H1 (cell line): Measurements from ENCODE around the gene WDR90. TPM values are rescaled to one million over a fixed set of nuclear protein-coding genes. Genes with fewer than 3 reads are reported as not detected.

Experiments used
- CTCF ChIA-PET: fragments of 300-600 bp; sonication (Branson Sonifier 250); formaldehyde crosslinking; loops from one replicate; lab custom pipeline; 2021; ENCODE audit not compliant: partially characterized antibody; lab: Charles Lee
- POLR2A ChIA-PET: fragments of 300-600 bp; sonication (Branson Sonifier 250); formaldehyde crosslinking; loops from one replicate; lab custom pipeline; 2021; ENCODE audit warnings: inconsistent platforms; ENCODE audit not compliant: partially characterized antibody; lab: Charles Lee
- DNase-seq, 2 experiments: peaks; one replicate each; pipeline versions ENCODE4 v3.0.0 to v3.0.0-alpha.2; 2010 to 2022; ENCODE audit warnings: low spot score in 2 of 2, low read depth in 1 of 2, mixed read lengths in 1 of 2
- FAIRE-seq: peaks from 2 replicates; lab custom pipeline; 2011; peaks lifted over from hg19 to GRCh38; lab: Jason Lieb, UNC
- H2AFZ ChIP-seq: 2 replicates; pipeline ENCODE4 v1.8.1; 2012; ENCODE audit warnings: low read length, inconsistent platforms
- H2AK5ac ChIP-seq: 2 replicates; pipeline ENCODE4 v1.6.1; 2013; ENCODE audit warnings: low read depth, low read length
- H2BK120ac ChIP-seq: replicated peaks from 2 replicates; pipeline ENCODE3; 2013; ENCODE audit warnings: low read depth, low read length, inconsistent platforms
- H2BK12ac ChIP-seq: 2 replicates; pipeline ENCODE4 v1.6.1; 2013; ENCODE audit warnings: low read depth, low read length
- H2BK15ac ChIP-seq: 2 replicates; pipeline ENCODE4 v1.6.1; 2013; ENCODE audit warnings: low read length
- H2BK20ac ChIP-seq: 2 replicates; pipeline ENCODE4 v1.6.1; 2013; ENCODE audit warnings: low read length
- H2BK5ac ChIP-seq: 2 replicates; pipeline ENCODE4 v1.6.1; 2013; ENCODE audit warnings: low read depth, low read length
- H3K14ac ChIP-seq: 2 replicates; pipeline ENCODE4 v1.6.1; 2013; ENCODE audit warnings: inconsistent platforms; ENCODE audit not compliant: insufficient read length
- H3K18ac ChIP-seq: 2 replicates; pipeline ENCODE4 v1.6.1; 2013; ENCODE audit warnings: low read length; ENCODE audit errors: extremely low read depth
- H3K23ac ChIP-seq: 2 replicates; pipeline ENCODE4 v1.6.1; 2013; ENCODE audit warnings: inconsistent platforms; ENCODE audit not compliant: insufficient read length
- H3K23me2 ChIP-seq: 2 replicates; pipeline ENCODE4 v1.6.1; 2013; ENCODE audit warnings: low read depth, low read length
- H3K27ac ChIP-seq: 2 replicates; pipeline ENCODE4 v1.6.1; 2011; ENCODE audit warnings: low read depth, low read length, inconsistent platforms
- H3K27me3 ChIP-seq, 4 experiments: replicated peaks in 1 of 4; 1 replicate in 1 of 4; 2 replicates in 3 of 4; pipeline versions ENCODE4 v1.6.1 to v1.8.1; 2011 to 2013; ENCODE audit warnings: low read length in 3 of 4, mild to moderate bottlenecking in 3 of 4, inconsistent platforms in 2 of 4, mixed read lengths in 2 of 4, moderate library complexity in 1 of 4; ENCODE audit not compliant: control insufficient read depth in 3 of 4, insufficient read depth in 3 of 4; ENCODE audit errors: extremely low read depth in 1 of 4
- H3K36me3 ChIP-seq, 4 experiments: 2 replicates each; pipeline versions ENCODE4 v1.6.1 to v1.8.1; 2011 to 2013; ENCODE audit warnings: mild to moderate bottlenecking in 4 of 4, low read length in 3 of 4, moderate library complexity in 2 of 4, control low read depth in 1 of 4, inconsistent platforms in 1 of 4; ENCODE audit not compliant: insufficient read depth in 4 of 4, control insufficient read depth in 2 of 4
- H3K4ac ChIP-seq: replicated peaks from 2 replicates; pipeline ENCODE3; 2013; ENCODE audit warnings: low read length, low read depth, mixed read lengths, inconsistent platforms; ENCODE audit not compliant: insufficient read length
- H3K4me1 ChIP-seq, 4 experiments: replicated peaks in 1 of 4; 1 replicate in 1 of 4; 2 replicates in 3 of 4; pipeline versions ENCODE4 v1.6.1 to v1.8.1; 2011 to 2013; ENCODE audit warnings: low read length in 3 of 4, inconsistent platforms in 2 of 4, mixed read lengths in 1 of 4; ENCODE audit not compliant: insufficient read depth in 4 of 4, control insufficient read depth in 3 of 4
- H3K4me2 ChIP-seq, 2 experiments: 2 replicates each; pipeline versions ENCODE4 v1.6.1 to v1.8.1; 2011 to 2013; ENCODE audit warnings: low read depth in 2 of 2, low read length in 2 of 2, control low read depth in 1 of 2, inconsistent platforms in 1 of 2, mild to moderate bottlenecking in 1 of 2; ENCODE audit not compliant: insufficient read depth in 1 of 2
- H3K4me3 ChIP-seq, 4 experiments: fragments of 200-600, 300-600 bp in 1 of 4; sonication (generic), shearing (Covaris generic), sonication (Bioruptor Twin) in 1 of 4; 2 replicates each; pipeline versions ENCODE4 v1.5.1 to v1.8.1; 2011 to 2016; ENCODE audit warnings: low read length in 4 of 4, low read depth in 3 of 4, control low read depth in 2 of 4, inconsistent platforms in 2 of 4, mild to moderate bottlenecking in 2 of 4, mixed read lengths in 1 of 4, moderate library complexity in 1 of 4; ENCODE audit not compliant: insufficient read depth in 2 of 4; ENCODE audit errors: extremely low read depth in 1 of 4
- H3K56ac ChIP-seq: replicated peaks from 2 replicates; pipeline ENCODE3; 2013; ENCODE audit warnings: low read depth, mild to moderate bottlenecking, mixed read lengths, low read length, inconsistent platforms; ENCODE audit not compliant: insufficient read length
- H3K79me1 ChIP-seq: 2 replicates; pipeline ENCODE4 v1.6.1; 2013; ENCODE audit warnings: low read depth, low read length, control low read depth
- H3K79me2 ChIP-seq, 2 experiments: 2 replicates each; pipeline versions ENCODE4 v1.6.1 to v1.8.1; 2012 to 2013; ENCODE audit warnings: low read length in 2 of 2, mild to moderate bottlenecking in 2 of 2, inconsistent platforms in 1 of 2; ENCODE audit not compliant: insufficient read depth in 2 of 2, control insufficient read depth in 1 of 2
- H3K9ac ChIP-seq, 4 experiments: replicated peaks in 1 of 4; 1 replicate in 1 of 4; 2 replicates in 3 of 4; pipeline versions ENCODE4 v1.6.1 to v1.8.1; 2011 to 2013; ENCODE audit warnings: low read depth in 3 of 4, low read length in 3 of 4, control low read depth in 2 of 4, mild to moderate bottlenecking in 2 of 4, moderate library complexity in 2 of 4, inconsistent platforms in 1 of 4; ENCODE audit errors: extremely low read depth in 1 of 4
- H3K9me3 ChIP-seq, 2 experiments: 2 replicates each; pipeline versions ENCODE4 v1.6.1 to v1.8.1; 2012 to 2013; ENCODE audit warnings: mild to moderate bottlenecking in 2 of 2, moderate library complexity in 2 of 2, control low read depth in 1 of 2, inconsistent platforms in 1 of 2, low read depth in 1 of 2, low read length in 1 of 2, mixed read lengths in 1 of 2; ENCODE audit not compliant: insufficient read depth in 2 of 2
- H4K20me1 ChIP-seq, 2 experiments: replicated peaks in 1 of 2; 2 replicates each; pipeline versions ENCODE3 to v1.8.1; 2011 to 2013; ENCODE audit warnings: inconsistent platforms in 2 of 2, low read length in 2 of 2, mild to moderate bottlenecking in 1 of 2; ENCODE audit not compliant: insufficient read depth in 2 of 2, control insufficient read depth in 1 of 2
- H4K5ac ChIP-seq: 2 replicates; pipeline ENCODE4 v1.6.1; 2013; ENCODE audit warnings: low read length, low read depth, mixed read lengths, inconsistent platforms; ENCODE audit not compliant: insufficient read length
- H4K8ac ChIP-seq: 2 replicates; pipeline ENCODE4 v1.8.0; 2013; ENCODE audit warnings: mild to moderate bottlenecking, moderate library complexity, low read length, inconsistent platforms; ENCODE audit not compliant: insufficient read depth; ENCODE audit errors: extremely low read depth
- H4K91ac ChIP-seq: replicated peaks from 2 replicates; pipeline ENCODE3; 2013; ENCODE audit warnings: low read length, mixed read lengths, inconsistent platforms; ENCODE audit not compliant: insufficient read length
- BRCA1 ChIP-seq: IDR thresholded peaks from 2 replicates; pipeline ENCODE4 v1.6.1; 2012; ENCODE audit warnings: low read depth, low read length, improper control_type of control experiment
- CREB1 ChIP-seq: IDR thresholded peaks from 2 replicates; pipeline ENCODE4 v1.6.1; 2012; ENCODE audit warnings: inconsistent platforms
- GABPA ChIP-seq: IDR thresholded peaks from 2 replicates; pipeline ENCODE4 v1.6.1; 2011; ENCODE audit warnings: mild to moderate bottlenecking, low read length, moderate library complexity, borderline replicate concordance; ENCODE audit not compliant: insufficient read depth
- GTF2F1 ChIP-seq: IDR thresholded peaks from 2 replicates; pipeline ENCODE4 v1.6.1; 2012; ENCODE audit warnings: low read depth, low read length, improper control_type of control experiment, borderline replicate concordance
- HDAC2 ChIP-seq, 2 experiments: fragments of 300-600 bp in 1 of 2; sonication (generic) in 1 of 2; IDR thresholded peaks; 2 replicates each; pipeline ENCODE4 v1.6.1; 2011 to 2012; ENCODE audit warnings: low read depth in 2 of 2, low read length in 2 of 2, mild to moderate bottlenecking in 2 of 2, moderate library complexity in 2 of 2, borderline replicate concordance in 1 of 2, inconsistent platforms in 1 of 2
- RAD21 ChIP-seq, 2 experiments: IDR thresholded peaks in 1 of 2; conservative IDR thresholded peaks in 1 of 2; 2 replicates each; pipeline ENCODE4 v1.6.1; 2011; ENCODE audit warnings: low read depth in 2 of 2, low read length in 2 of 2, improper control_type of control experiment in 1 of 2, inconsistent platforms in 1 of 2, mild to moderate bottlenecking in 1 of 2, moderate library complexity in 1 of 2
- SP1 ChIP-seq: IDR thresholded peaks from 2 replicates; pipeline ENCODE4 v1.6.1; 2011; ENCODE audit warnings: low read depth, low read length
- SUZ12 ChIP-seq: fragments of 200-600 bp; sonication (generic); IDR thresholded peaks from 2 replicates; pipeline ENCODE4 v1.6.1; 2012; ENCODE audit warnings: mild to moderate bottlenecking, inconsistent platforms, low read length, moderate library complexity, mixed read lengths
- TAF1 ChIP-seq: IDR thresholded peaks from 2 replicates; pipeline ENCODE4 v1.6.1; 2011; ENCODE audit warnings: mild to moderate bottlenecking, low read depth, low read length
- TBP ChIP-seq: IDR thresholded peaks from 2 replicates; pipeline ENCODE4 v1.6.1; 2011; ENCODE audit warnings: low read depth, low read length, improper control_type of control experiment
- WGBS, 2 experiments: shearing (Covaris generic) in 1 of 2; methylation state at CpG; one replicate each; pipeline versions ENCODE4 v1.1.6 to v1.1.7; 2013 to 2015; ENCODE audit warnings: low lambda C conversion rate in 2 of 2, mixed read lengths in 2 of 2, inconsistent platforms in 1 of 2, low coverage in 1 of 2, missing lambda C conversion rate in 1 of 2; ENCODE audit not compliant: insufficient replicate concordance in 2 of 2, insufficient coverage in 1 of 2, insufficient read length in 1 of 2; ENCODE audit errors: extremely low coverage in 1 of 2, missing lambda C conversion rate in 1 of 2; 5-methylcytosine and 5-hydroxymethylcytosine counted together
- polyA plus RNA-seq, 7 experiments: library from polyadenylated mRNA; depleted of rRNA in 3 of 7; stranded (reverse) in 5 of 7; unstranded in 2 of 7; fragments of >200 nt in 5 of 7; fragments of 200-250 nt in 2 of 7; gene quantifications; 1 replicate in 5 of 7; 2 replicates in 1 of 7; 4 replicates in 1 of 7; pipeline versions ENCODE4 v1.2.1 to v1.2.3, GENCODE V29; 2011 to 2013; ENCODE audit warnings: missing spikeins in 2 of 7, mixed read lengths in 2 of 7
- total RNA-seq: library from RNA; stranded (reverse); fragmentation: NEBNext Ultra II Directional; extraction: Animal tissue kit (Norgen Biotek cat#: 25700); gene quantifications from 2 replicates; pipeline ENCODE4 v1.2.1, GENCODE V29; 2021

The WDR90 gene
- total and polyA plus RNA-seq, 2 of the 8 experiments (the other 6 are each of a cell fraction or from before 2014, with no cell fraction given), result 24.0 to 47.2 TPM

DNA sequence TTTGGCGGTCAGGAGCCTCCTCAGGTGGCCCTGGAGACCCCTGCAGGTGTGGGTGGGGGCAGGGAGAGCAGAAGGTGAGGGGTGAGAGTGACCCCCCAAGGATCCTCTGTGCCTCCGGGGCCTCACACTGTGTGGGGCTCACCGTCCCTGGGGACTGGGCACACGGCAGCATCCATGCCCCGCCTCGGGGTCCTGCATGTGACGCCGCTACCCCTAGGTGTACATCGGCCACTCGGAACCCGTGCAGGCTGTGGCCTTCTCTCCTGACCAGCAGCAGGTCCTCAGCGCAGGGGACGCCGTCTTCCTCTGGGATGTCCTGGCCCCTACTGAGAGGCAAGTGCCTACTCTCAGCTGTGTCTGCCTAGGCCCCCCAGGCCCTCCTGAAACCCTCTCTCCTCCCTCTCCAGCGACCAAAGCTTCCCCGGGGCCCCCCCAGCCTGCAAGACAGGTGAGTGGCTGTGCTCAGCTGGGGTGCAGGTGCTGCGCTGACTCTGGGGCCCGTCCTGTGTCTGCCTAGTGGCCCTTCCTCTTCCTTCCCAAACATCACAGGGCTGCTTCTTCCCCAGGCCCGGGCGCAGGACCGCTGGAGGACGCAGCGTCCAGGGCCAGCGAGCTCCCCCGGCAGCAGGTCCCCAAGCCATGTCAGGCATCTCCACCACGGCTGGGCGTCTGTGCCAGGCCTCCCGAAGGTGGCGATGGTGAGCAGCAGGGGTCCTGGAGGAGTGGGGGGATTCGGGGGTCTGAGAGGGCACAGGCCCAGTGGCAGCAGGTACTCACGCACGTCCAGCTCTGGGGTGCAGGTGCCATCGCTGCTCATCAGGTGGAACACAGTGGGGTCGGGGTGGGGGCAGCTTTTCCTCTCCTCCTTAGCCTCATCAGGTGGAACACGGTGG lies 9.8 kb downstream of the WDR90 start:
- no peak for TF ChIP-seq RAD21 (IDR thresholded peaks at IDR 0.05 in 1 of 2, conservative IDR thresholded peaks at IDR 0.05 in 1 of 2; ENCODE audit: low read depth in 2 of 2, low read length in 2 of 2)
- no peak for TF ChIP-seq GABPA
- no peak for TF ChIP-seq HDAC2 (IDR thresholded peaks at IDR 0.05; ENCODE audit: borderline replicate concordance in 1 of 2, low read depth in 2 of 2, low read length in 2 of 2)
- no peak for TF ChIP-seq TBP
- TF ChIP-seq BRCA1, result no peak
- TF ChIP-seq SUZ12, result no peak
- no peak for TF ChIP-seq SP1
- no peak for TF ChIP-seq CREB1
- TF ChIP-seq TAF1, result no peak
- TF ChIP-seq GTF2F1, result no peak
- H3K27ac ChIP-seq, result no peak overlapping the region
- no peak overlapping the region for H4K8ac ChIP-seq
- no peak overlapping the region for H3K14ac ChIP-seq
- H3K23ac ChIP-seq, result no peak overlapping the region
- no peak overlapping the region for H3K4ac ChIP-seq
- H2BK15ac ChIP-seq, result no peak overlapping the region
- H3K9me3 ChIP-seq, result no peaks in the 10 kb centered on the region
- no peak overlapping the region for H2AK5ac ChIP-seq
- H3K79me2 ChIP-seq, result no peaks in the 10 kb centered on the region
- H3K56ac ChIP-seq, result no peak overlapping the region
- H3K4me1 ChIP-seq, result peaks cover 0 to 8% (median 1%) of the 10 kb centered on the region in 4 experiments; a peak in 4 of 7 replicates
- H3K4me2 ChIP-seq, result no peak overlapping the region
- no peak overlapping the region for H2BK20ac ChIP-seq
- no peaks in the 10 kb centered on the region for H4K20me1 ChIP-seq
- no peaks in the 10 kb centered on the region for H3K79me1 ChIP-seq
- peaks cover 0 to 34% (median 1%) of the 10 kb centered on the region in 4 experiments; a peak in 3 of 8 replicates for H3K36me3 ChIP-seq
- H2BK12ac ChIP-seq, result no peak overlapping the region
- H3K27me3 ChIP-seq, result no peaks in the 10 kb centered on the region
- H2BK5ac ChIP-seq, result no peak overlapping the region
- no peak overlapping the region for H3K18ac ChIP-seq
- ChIA-PET CTCF (interaction anchor here (0.6 to 11.3 kb wide), 11 partner anchors 8 to 268 kb away, joined by 3 to 104 read pairs (median 5); partner anchors contain the start of genes METTL26, RHBDL1 and WDR90), POLR2A (interaction anchor here (0.7 to 17.4 kb wide), 8 partner anchors 8 to 72 kb away, joined by 3 to 214 read pairs (median 4); partner anchors contain the start of genes JMJD8, RHBDL1, RHOT2 and STUB1)
- H3K23me2 ChIP-seq, result no peaks in the 10 kb centered on the region
- H3K4me3 ChIP-seq, result no peak overlapping the region
- no peak overlapping the region for H2BK120ac ChIP-seq
- no peak overlapping the region for H4K5ac ChIP-seq
- WGBS, 2 experiments, result 94% methylated on average over 32 of the region's 35 CpGs; no CpG with 5 or more reads in 1 of the 2 experiments
- no peak overlapping the region for H2AFZ ChIP-seq
- DNase-seq, result no peak
- no peak overlapping the region for H4K91ac ChIP-seq
- FAIRE-seq, result no peak
- no peak overlapping the region for H3K9ac ChIP-seq
